Osteoblast (primary cell): ENCODE measurements around the gene RASIP1. TPM values are rescaled to one million over a fixed set of nuclear protein-coding genes. Genes with fewer than 3 reads are reported as not detected.

Experiments used
- DNase-seq: peaks from one replicate; pipeline ENCODE4 v3.0.0; 2011; ENCODE audit warnings: low spot score, mixed read lengths; ENCODE audit not compliant: insufficient read length; ENCODE audit errors: missing footprints
- H2AFZ ChIP-seq: 2 replicates; pipeline ENCODE4 v1.6.0; 2011; ENCODE audit warnings: mild to moderate bottlenecking, low read length
- H3K27ac ChIP-seq: 2 replicates; pipeline ENCODE4 v1.5.1; 2011; ENCODE audit warnings: mild to moderate bottlenecking, low read depth, low read length, moderate library complexity
- H3K27me3 ChIP-seq: 2 replicates; pipeline ENCODE4 v1.6.0; 2012; ENCODE audit warnings: mild to moderate bottlenecking, control low read depth, inconsistent platforms, low read length, moderate library complexity; ENCODE audit not compliant: insufficient read depth
- H3K36me3 ChIP-seq: 2 replicates; pipeline ENCODE4 v1.5.1; 2011; ENCODE audit warnings: mild to moderate bottlenecking, low read length, control low read depth, moderate library complexity; ENCODE audit not compliant: insufficient read depth
- H3K4me1 ChIP-seq: 2 replicates; pipeline ENCODE4 v1.5.1; 2011; ENCODE audit warnings: mild to moderate bottlenecking, low read length, control low read depth, moderate library complexity; ENCODE audit not compliant: insufficient read depth
- H3K4me2 ChIP-seq: 2 replicates; pipeline ENCODE4 v1.6.0; 2011; ENCODE audit warnings: mild to moderate bottlenecking, low read length; ENCODE audit not compliant: insufficient read depth
- H3K4me3 ChIP-seq: fragments of 200-600 bp; sonication (generic); 3 replicates; pipeline ENCODE4 v1.5.1; 2012; ENCODE audit warnings: mild to moderate bottlenecking, low read length, inconsistent platforms; ENCODE audit not compliant: insufficient read depth
- H3K79me2 ChIP-seq: 2 replicates; pipeline ENCODE4 v1.6.0; 2012; ENCODE audit warnings: mild to moderate bottlenecking, low read length, control low read depth, inconsistent platforms; ENCODE audit not compliant: insufficient read depth
- H3K9me3 ChIP-seq: 2 replicates; pipeline ENCODE4 v1.5.1; 2011; ENCODE audit warnings: low read depth, low read length, control low read depth
- H4K20me1 ChIP-seq: 2 replicates; pipeline ENCODE4 v1.6.0; 2012; ENCODE audit warnings: mild to moderate bottlenecking, low read length, control low read depth; ENCODE audit not compliant: insufficient read depth
- total RNA-seq: library from RNA; depleted of rRNA; stranded (reverse); fragments of >200 nt; gene quantifications from 2 replicates; pipeline ENCODE4 v1.2.3, GENCODE V29; 2012
- TF ChIP-seq, protein P1 (sequence below): IDR thresholded peaks from 2 replicates; pipeline ENCODE4 v1.5.1; 2011; ENCODE audit warnings: mild to moderate bottlenecking, low read depth, low read length, moderate library complexity; ENCODE audit errors: extremely low read depth

Gene RASIP1
- total RNA-seq, 1 donor: 3.6 TPM

DNA sequence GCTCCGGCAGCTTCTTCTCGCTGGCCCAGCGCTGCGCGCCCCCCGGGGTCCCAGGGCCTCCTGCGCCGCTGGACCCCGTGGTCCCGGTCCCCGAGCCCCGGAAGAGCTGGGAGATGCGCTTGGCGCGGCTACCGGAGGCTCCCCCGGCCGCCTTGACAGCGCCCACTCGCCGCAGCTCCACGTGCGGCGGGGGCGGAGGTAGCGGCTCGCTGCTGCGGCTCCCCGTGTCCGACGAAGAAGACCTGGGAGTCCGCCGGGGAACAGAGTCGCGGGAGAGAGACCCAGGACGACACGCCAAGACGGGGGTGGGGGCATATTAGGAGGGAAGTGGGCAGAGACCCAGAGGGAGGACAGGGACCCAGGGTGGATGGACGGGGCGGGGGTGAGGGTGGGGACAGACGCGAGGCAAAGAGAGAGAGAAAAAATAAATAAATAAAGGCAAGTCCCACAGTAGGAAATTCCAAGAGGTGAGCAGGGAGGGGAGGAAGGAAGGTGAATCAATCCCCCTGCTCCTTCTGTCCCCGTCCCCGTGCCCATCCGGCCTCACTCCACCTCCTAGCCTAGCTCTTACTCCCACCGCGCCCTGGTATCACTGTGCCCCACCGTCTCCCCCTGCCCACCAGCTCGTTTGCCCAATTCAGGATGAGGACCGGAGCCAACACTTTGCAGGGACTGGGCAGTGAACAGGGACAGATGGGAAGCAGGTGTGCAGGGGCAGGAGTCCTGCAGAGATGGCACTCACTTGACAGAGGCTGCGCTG, 826 bp downstream of the RASIP1 start:
- H4K20me1 ChIP-seq: no peaks in the 10 kb centered on the region
- H2AFZ ChIP-seq: no peak overlapping the region
- H3K27me3 ChIP-seq: peaks cover 24% of the 10 kb centered on the region
- H3K9me3 ChIP-seq: no peaks in the 10 kb centered on the region
- TF ChIP-seq, protein P1, sequence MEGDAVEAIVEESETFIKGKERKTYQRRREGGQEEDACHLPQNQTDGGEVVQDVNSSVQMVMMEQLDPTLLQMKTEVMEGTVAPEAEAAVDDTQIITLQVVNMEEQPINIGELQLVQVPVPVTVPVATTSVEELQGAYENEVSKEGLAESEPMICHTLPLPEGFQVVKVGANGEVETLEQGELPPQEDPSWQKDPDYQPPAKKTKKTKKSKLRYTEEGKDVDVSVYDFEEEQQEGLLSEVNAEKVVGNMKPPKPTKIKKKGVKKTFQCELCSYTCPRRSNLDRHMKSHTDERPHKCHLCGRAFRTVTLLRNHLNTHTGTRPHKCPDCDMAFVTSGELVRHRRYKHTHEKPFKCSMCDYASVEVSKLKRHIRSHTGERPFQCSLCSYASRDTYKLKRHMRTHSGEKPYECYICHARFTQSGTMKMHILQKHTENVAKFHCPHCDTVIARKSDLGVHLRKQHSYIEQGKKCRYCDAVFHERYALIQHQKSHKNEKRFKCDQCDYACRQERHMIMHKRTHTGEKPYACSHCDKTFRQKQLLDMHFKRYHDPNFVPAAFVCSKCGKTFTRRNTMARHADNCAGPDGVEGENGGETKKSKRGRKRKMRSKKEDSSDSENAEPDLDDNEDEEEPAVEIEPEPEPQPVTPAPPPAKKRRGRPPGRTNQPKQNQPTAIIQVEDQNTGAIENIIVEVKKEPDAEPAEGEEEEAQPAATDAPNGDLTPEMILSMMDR: no peak
- H3K4me1 ChIP-seq: no peaks in the 10 kb centered on the region
- DNase-seq: peak; percentile 76
- no peak overlapping the region for H3K27ac ChIP-seq
- peak overlapping the region; percentile 51 for H3K4me2 ChIP-seq
- H3K79me2 ChIP-seq: no peaks in the 10 kb centered on the region
- H3K4me3 ChIP-seq: peak overlapping the region; percentile 39
- no peaks in the 10 kb centered on the region for H3K36me3 ChIP-seq

DNA sequence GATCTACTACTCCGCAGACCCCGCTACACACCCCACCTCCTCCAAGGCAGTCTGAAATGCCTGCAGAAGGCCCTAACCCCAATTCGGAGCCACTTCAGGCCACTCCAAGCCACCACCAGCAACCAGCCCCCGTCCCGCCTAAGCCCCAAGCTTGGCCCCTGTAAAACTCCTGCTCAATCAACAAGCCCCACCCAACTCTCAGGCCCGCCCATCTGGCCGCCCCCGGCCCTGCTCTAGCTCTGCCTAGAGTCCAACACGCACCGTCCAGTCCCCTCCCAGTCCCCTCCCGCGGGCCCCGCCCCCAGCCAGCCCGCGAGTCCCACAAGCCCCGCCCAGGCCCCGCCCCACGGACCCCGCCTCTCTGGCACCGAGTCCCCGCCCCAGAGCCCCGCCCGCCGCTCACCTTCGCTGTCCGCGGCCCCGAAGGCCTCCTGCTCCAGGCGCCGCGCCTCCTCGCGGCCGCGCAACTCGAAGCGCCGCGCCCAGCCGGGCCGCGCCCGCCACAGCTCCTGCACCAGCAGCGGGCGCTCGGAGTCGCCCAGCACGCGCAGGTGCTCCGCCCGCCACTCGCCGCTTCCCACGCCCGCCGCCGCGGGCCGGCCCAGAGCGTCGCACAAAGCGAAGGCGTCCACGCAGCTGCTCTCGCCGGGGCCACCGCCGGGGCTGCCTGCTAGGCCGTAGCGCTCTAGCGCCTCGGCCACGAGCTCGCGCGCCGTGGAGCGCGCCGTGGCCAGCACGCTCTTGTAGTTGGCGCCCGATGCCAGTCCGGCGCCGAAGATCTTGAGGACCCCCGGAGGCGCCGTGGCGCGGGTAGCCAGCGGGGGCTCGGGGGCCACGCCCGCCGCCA, 1.6 kb downstream of the RASIP1 start:
- Histone ChIP-seq H2AFZ (no peak overlapping the region), H3K79me2 (no peaks in the 10 kb centered on the region), H3K27me3 (peaks cover 24% of the 10 kb centered on the region), H3K27ac (no peak overlapping the region), H3K36me3 (no peaks in the 10 kb centered on the region), H4K20me1 (no peaks in the 10 kb centered on the region), H3K4me1 (no peaks in the 10 kb centered on the region), H3K4me3 (peak overlapping the region; percentile 39), H3K4me2 (peak overlapping the region; percentile 51), H3K9me3 (no peaks in the 10 kb centered on the region)
- TF ChIP-seq, protein P1: no peak
- peak; percentile 96 for DNase-seq

DNA sequence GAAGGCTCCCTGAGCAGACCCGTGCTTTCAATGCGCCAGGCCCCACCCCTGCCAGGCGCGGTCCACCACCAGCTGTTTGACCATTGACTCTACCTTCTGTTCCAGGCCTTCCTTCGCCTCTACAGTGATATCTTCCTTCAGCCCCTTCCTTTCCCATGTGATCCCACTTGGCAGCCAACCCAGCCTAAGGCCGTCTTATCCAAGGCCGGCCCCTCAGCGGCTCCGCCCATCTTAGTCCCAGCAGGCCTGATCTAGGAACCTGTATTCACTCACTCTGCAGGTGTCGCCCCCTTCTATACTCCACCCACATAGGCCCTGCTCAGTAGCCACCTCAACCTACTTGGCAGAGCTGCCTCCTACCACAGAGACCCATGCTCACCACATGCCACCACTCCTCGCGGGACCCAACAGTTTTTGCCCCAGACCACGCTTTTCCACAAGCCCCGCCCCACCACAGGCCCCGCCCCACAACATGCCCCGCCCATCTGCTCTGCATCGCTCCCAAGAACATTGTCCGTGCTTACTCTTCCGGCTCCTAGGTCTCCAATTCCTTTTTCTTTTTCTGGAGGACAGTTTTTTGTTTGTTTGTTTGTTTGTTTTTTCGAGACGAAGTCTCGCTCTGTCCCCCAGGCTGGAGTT, 2.9 kb downstream of the RASIP1 start:
- Histone ChIP-seq H2AFZ (no peak overlapping the region), H3K4me2 (no peak overlapping the region)

More for the DNA sequence above, 2.9 kb downstream of the RASIP1 start:
- H3K4me1 ChIP-seq: no peaks in the 10 kb centered on the region
- H3K4me3 ChIP-seq: no peak overlapping the region
- TF ChIP-seq, protein P1: no peak
- no peaks in the 10 kb centered on the region for H3K79me2 ChIP-seq
- peak; percentile 72 for DNase-seq
- peaks cover 24% of the 10 kb centered on the region for H3K27me3 ChIP-seq
- no peaks in the 10 kb centered on the region for H3K36me3 ChIP-seq
- no peaks in the 10 kb centered on the region for H3K9me3 ChIP-seq
- H3K27ac ChIP-seq: no peak overlapping the region
- no peaks in the 10 kb centered on the region for H4K20me1 ChIP-seq
